Neutrophil (primary cell): ENCODE data around the gene SRD5A3.

Experiments used
- H3K27ac ChIP-seq: fragments of 200-600 bp; sonication (generic); 2 replicates; pipeline ENCODE4 v1.5.1; 2016; ENCODE audit warnings: mild to moderate bottlenecking, moderate library complexity
- H3K27me3 ChIP-seq: fragments of 200-600 bp; sonication (generic); 2 replicates; pipeline ENCODE4 v1.6.0; 2016; ENCODE audit warnings: mild to moderate bottlenecking
- H3K36me3 ChIP-seq: fragments of 200-600 bp; sonication (generic); 2 replicates; pipeline ENCODE4 v1.5.1; 2017
- H3K4me1 ChIP-seq, 2 experiments: fragments of 200-600 bp in 1 of 2; sonication (generic) in 1 of 2; 1 replicate in 1 of 2; 2 replicates in 1 of 2; pipeline versions ENCODE4 v1.5.1 to v1.6.1; 2013 to 2016; ENCODE audit warnings: low read depth in 1 of 2, low read length in 1 of 2, mild to moderate bottlenecking in 1 of 2, moderate library complexity in 1 of 2; ENCODE audit not compliant: control insufficient read depth in 1 of 2, insufficient read depth in 1 of 2
- H3K4me3 ChIP-seq, 2 experiments: fragments of 200-600 bp in 1 of 2; sonication (generic) in 1 of 2; 1 replicate in 1 of 2; 2 replicates in 1 of 2; pipeline ENCODE4 v1.5.1; 2013 to 2016; ENCODE audit warnings: low read depth in 1 of 2, low read length in 1 of 2, mild to moderate bottlenecking in 1 of 2, moderate library complexity in 1 of 2
- H3K9me3 ChIP-seq: fragments of 200-600 bp; sonication (generic); 2 replicates; pipeline ENCODE4 v1.5.1; 2016
- TF ChIP-seq, protein P1 (sequence below): fragments of 200-600 bp; sonication (generic); IDR thresholded peaks from 2 replicates; pipeline ENCODE4 v1.5.1; 2016; ENCODE audit warnings: antibody characterized with exemption

SRD5A3 gene

DNA sequence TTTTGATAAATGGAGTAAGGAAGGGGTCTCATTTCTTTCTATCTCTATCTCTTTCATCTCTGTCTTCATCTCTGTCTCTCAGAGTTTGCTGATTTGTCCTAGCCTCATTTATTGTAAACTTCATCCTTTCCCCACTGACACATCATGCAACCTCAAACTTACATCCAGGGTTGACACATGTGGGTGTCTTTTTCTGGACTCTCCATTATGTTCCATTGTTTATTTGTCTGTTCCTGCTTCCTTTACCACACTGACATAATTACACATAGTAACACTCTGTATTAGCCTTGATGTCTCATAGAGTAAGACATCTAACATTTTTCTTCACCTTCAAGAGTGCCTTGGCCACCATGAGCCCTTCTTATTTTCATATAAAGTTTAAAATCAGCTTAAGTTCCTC is 8.1 kb upstream of the SRD5A3 start:
- Histone ChIP-seq H3K4me3 (no peak overlapping the region), H3K36me3 (no peaks in the 10 kb centered on the region), H3K27ac (no peak overlapping the region), H3K4me1 (no peaks in the 10 kb centered on the region), H3K9me3 (no peaks in the 10 kb centered on the region), H3K27me3 (no peaks in the 10 kb centered on the region)
- TF ChIP-seq, protein P1, sequence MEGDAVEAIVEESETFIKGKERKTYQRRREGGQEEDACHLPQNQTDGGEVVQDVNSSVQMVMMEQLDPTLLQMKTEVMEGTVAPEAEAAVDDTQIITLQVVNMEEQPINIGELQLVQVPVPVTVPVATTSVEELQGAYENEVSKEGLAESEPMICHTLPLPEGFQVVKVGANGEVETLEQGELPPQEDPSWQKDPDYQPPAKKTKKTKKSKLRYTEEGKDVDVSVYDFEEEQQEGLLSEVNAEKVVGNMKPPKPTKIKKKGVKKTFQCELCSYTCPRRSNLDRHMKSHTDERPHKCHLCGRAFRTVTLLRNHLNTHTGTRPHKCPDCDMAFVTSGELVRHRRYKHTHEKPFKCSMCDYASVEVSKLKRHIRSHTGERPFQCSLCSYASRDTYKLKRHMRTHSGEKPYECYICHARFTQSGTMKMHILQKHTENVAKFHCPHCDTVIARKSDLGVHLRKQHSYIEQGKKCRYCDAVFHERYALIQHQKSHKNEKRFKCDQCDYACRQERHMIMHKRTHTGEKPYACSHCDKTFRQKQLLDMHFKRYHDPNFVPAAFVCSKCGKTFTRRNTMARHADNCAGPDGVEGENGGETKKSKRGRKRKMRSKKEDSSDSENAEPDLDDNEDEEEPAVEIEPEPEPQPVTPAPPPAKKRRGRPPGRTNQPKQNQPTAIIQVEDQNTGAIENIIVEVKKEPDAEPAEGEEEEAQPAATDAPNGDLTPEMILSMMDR: no peak

DNA sequence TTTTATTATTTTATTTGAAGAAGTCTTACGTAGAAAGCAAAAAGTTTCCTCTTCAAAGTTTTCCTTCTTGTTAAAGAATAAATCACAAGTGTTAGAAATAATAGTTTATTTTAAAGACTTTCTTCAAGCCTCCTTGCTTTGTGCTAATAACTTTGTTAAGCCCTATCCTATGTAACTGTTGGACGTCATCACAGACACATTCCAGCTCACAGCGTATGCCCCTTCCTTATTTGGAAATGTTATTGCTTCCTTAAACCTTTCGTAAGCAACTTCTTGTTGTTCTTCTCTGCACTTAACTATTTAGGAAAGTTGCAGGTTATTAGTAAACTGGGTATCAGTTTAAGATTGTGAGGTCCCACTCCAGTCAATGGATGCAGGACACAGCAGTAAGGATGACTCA is 7.6 kb upstream of the SRD5A3 start:
- no peak overlapping the region for H3K27ac ChIP-seq
- no peaks in the 10 kb centered on the region for H3K36me3 ChIP-seq
- no peaks in the 10 kb centered on the region for H3K9me3 ChIP-seq
- no peaks in the 10 kb centered on the region for H3K27me3 ChIP-seq
- no peaks in the 10 kb centered on the region for H3K4me1 ChIP-seq
- TF ChIP-seq, protein P1: no peak
- no peak overlapping the region for H3K4me3 ChIP-seq

DNA sequence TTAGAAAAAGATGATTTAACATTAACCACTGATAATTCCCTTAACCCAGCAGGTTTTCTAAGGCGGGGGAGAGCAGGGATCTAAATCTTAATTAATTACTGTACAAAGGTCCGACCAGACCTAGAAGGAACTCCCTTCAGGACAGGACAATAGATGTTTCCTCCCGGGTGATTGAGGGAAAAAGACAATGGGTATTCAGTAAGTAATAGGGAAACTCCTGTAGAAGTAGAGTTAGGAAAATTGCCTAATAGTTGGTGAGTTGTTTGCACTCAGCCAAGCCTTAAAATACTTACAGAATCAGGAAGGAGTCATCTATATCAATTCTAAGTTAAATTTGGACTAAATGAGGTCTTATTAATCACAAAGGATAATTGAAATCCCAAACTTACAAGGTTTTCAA is 5.8 kb upstream of the SRD5A3 start:
- H3K4me1 ChIP-seq: no peaks in the 10 kb centered on the region
- no peaks in the 10 kb centered on the region for H3K36me3 ChIP-seq
- no peak overlapping the region for H3K27ac ChIP-seq
- TF ChIP-seq, protein P1: no peak
- no peak overlapping the region for H3K4me3 ChIP-seq
- no peaks in the 10 kb centered on the region for H3K9me3 ChIP-seq
- peaks cover 3% of the 10 kb centered on the region for H3K27me3 ChIP-seq

DNA sequence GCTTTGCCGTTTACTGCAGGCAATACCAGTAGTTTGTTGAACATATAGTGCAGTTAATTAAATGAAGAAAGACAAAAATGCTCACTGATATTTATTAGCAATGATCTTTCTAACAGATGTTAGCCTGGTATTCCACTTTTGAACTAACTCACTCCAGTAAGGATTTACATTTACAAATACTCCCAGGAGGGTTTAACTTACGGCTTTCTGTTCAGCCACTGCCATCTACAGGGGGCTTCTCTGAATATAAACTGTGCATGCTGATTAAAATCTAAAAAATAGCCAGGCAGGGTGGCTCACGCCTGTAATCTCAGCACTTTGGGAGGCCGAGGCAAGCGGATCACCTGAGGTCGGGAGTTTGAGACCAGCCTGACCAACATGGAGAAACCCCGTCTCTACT is 2.2 kb upstream of the SRD5A3 start:
- Histone ChIP-seq H3K36me3 (no peaks in the 10 kb centered on the region), H3K9me3 (no peaks in the 10 kb centered on the region), H3K4me1 (peaks cover 20 to 21% of the 10 kb centered on the region in 2 experiments), H3K27me3 (peaks cover 11% of the 10 kb centered on the region), H3K27ac (no peak overlapping the region), H3K4me3 (no peak overlapping the region)
- TF ChIP-seq, protein P1: no peak

DNA sequence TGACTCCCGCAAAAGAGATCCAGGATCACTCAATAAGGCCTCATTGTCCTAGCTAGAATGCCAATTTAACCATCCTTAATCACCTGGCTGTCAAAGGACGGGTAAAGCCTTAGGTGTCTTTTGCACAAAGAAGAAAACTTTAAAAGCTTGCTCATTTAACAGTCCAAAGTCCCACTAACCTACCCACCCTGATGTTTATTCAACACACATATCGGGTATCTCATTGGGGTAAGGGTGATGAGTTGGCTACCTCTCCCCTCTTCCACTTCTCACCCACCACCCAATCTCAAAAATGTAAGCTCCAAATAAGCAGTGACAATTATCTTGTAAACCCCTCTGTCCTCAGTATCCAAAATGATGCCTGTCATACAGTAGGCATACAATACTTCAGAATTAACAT is 988 bp upstream of the SRD5A3 start:
- H3K36me3 ChIP-seq: no peaks in the 10 kb centered on the region

More for the DNA sequence above, 988 bp upstream of the SRD5A3 start:
- peaks cover 20 to 21% of the 10 kb centered on the region in 2 experiments for H3K4me1 ChIP-seq
- no peak overlapping the region for H3K4me3 ChIP-seq
- TF ChIP-seq, protein P1: no peak
- no peak overlapping the region for H3K27ac ChIP-seq
- no peaks in the 10 kb centered on the region for H3K9me3 ChIP-seq
- peaks cover 11% of the 10 kb centered on the region for H3K27me3 ChIP-seq
